ENCODE data around the gene APOL6. TPM values are rescaled to one million over a fixed set of nuclear protein-coding genes. Genes with fewer than 3 reads are reported as not detected.
A peak's percentile ranks its signal among the peaks of the same experiment; 100 is the strongest.

APOL6 gene
- total and polyA plus RNA-seq, 9 of the 15 experiments (the other 6 are each of a cell fraction or from before 2014, with no cell fraction given): 0.29 to 1.2 (median 0.70) TPM

- TF ChIP-seq ZMIZ1 (IDR thresholded peaks at IDR 0.05; ENCODE audit: low read depth in 2 of 2, low read length in 2 of 2) (no peak), PREB (CRISPR knock-in tag; IDR thresholded peaks at IDR 0.05) (no peak), HEY1 (CRISPR knock-in tag; IDR thresholded peaks at IDR 0.05; ENCODE audit: borderline replicate concordance) (no peak), PHTF2 (CRISPR knock-in tag; IDR thresholded peaks at IDR 0.05) (no peak), IRF1 (CRISPR knock-in tag; IDR thresholded peaks at IDR 0.05; ENCODE audit: borderline replicate concordance) (no peak), RBM14 (IDR thresholded peaks at IDR 0.05; ENCODE audit: borderline replicate concordance, insufficient read depth, low read depth, low read length) (no peak), THRB (CRISPR knock-in tag; conservative IDR thresholded peaks at IDR 0.05) (0 out of 2 replicates have a peak, but pooled peaks have one; percentile 62), KDM4B (IDR thresholded peaks at IDR 0.05; ENCODE audit: borderline replicate concordance in 2 of 2, low read depth in 1 of 2) (0 out of 4 replicates have a peak, but pooled peaks of 1 of the 2 experiments have one; percentile 61), TCF7 (IDR thresholded peaks at IDR 0.05; ENCODE audit: borderline replicate concordance) (no peak), ZNF212 (CRISPR knock-in tag; IDR thresholded peaks at IDR 0.05) (no peak), FUS (optimal IDR thresholded peaks at IDR 0.05; ENCODE audit: low read depth, low read length) (no peak), SRSF9 (IDR thresholded peaks at IDR 0.05; ENCODE audit: borderline replicate concordance, low read depth, low read length) (no peak), ZNF511 (CRISPR knock-in tag; IDR thresholded peaks at IDR 0.05) (no peak), RNF219 (CRISPR knock-in tag; IDR thresholded peaks at IDR 0.05) (no peak), HOMEZ (CRISPR knock-in tag; IDR thresholded peaks at IDR 0.05) (no peak), ZNF57 (CRISPR knock-in tag; IDR thresholded peaks at IDR 0.05) (no peak)
Measured at GRCh38 chr22:35633520-35633919, 14.7 kb upstream of the APOL6 start (continued).
